NT2/D1 (cell line): ENCODE data around the gene EWSR1.
"Not testable (repeated sequence)": the region's sequence is repeated elsewhere in the genome, so short reads cannot be mapped to it uniquely, and the experiment has no call there.

Experiments used
- DNase-seq: peaks from one replicate; pipeline ENCODE4 v3.0.0-alpha.2; 2011; ENCODE audit warnings: low read depth, low spot score
- H3K27me3 ChIP-seq: 2 replicates; pipeline ENCODE4 v1.6.0; 2011; ENCODE audit warnings: mild to moderate bottlenecking; ENCODE audit not compliant: insufficient read length, insufficient read depth
- H3K36me3 ChIP-seq: 2 replicates; pipeline ENCODE4 v1.6.1; 2011; ENCODE audit warnings: mild to moderate bottlenecking, low read length, mixed read lengths; ENCODE audit not compliant: insufficient read depth, insufficient read length
- H3K4me1 ChIP-seq: 2 replicates; pipeline ENCODE4 v1.5.1; 2011; ENCODE audit not compliant: insufficient read depth, insufficient read length
- H3K4me3 ChIP-seq: 2 replicates; pipeline ENCODE4 v1.5.1; 2011; ENCODE audit warnings: low read depth; ENCODE audit not compliant: insufficient read length
- H3K9ac ChIP-seq: 2 replicates; pipeline ENCODE4 v1.6.0; 2011; ENCODE audit warnings: low read depth; ENCODE audit not compliant: insufficient read length
- H3K9me3 ChIP-seq: 2 replicates; pipeline ENCODE4 v1.5.1; 2011; ENCODE audit warnings: mild to moderate bottlenecking, low read length; ENCODE audit not compliant: insufficient read depth
- SUZ12 ChIP-seq: IDR thresholded peaks from 2 replicates; pipeline ENCODE4 v1.6.1; 2011; ENCODE audit not compliant: insufficient read length, insufficient read depth; ENCODE audit errors: extremely low read depth
- YY1 ChIP-seq: IDR thresholded peaks from 2 replicates; pipeline ENCODE4 v1.6.1; 2011; ENCODE audit not compliant: insufficient read length, insufficient read depth
- ZNF274 ChIP-seq: IDR thresholded peaks from 2 replicates; pipeline ENCODE4 v1.6.1; 2011; ENCODE audit warnings: mild to moderate bottlenecking, low read depth, low read length

Gene EWSR1

GRCh38 chr22:29225422-29226090, 42.5 kb upstream of the EWSR1 start:
- Histone ChIP-seq H3K36me3 (no peaks in the 10 kb centered on the region), H3K9me3 (no peaks in the 10 kb centered on the region), H3K27me3 (no peaks in the 10 kb centered on the region), H3K4me1 (peaks cover 6% of the 10 kb centered on the region), H3K4me3 (no peak overlapping the region), H3K9ac (no peak overlapping the region)
- no peak for TF ChIP-seq SUZ12
- no peak for DNase-seq

GRCh38 chr22:29226351-29226981, 41.6 kb upstream of the EWSR1 start:
- TF ChIP-seq ZNF274 (no peak), YY1 (no peak)
- Histone ChIP-seq H3K9ac (no peak overlapping the region), H3K4me3 (no peak overlapping the region), H3K9me3 (no peaks in the 10 kb centered on the region), H3K4me1 (peaks cover 5% of the 10 kb centered on the region), H3K27me3 (no peaks in the 10 kb centered on the region), H3K36me3 (no peaks in the 10 kb centered on the region)
- no peak for DNase-seq

- TF ChIP-seq YY1: no peak
- TF ChIP-seq ZNF274: no peak
- TF ChIP-seq SUZ12: no peak
- H3K4me3 ChIP-seq: no peak overlapping the region
- peaks cover 10% of the 10 kb centered on the region; the same call in 1 of the 2 replicates for H3K9me3 ChIP-seq
- DNase-seq: no peak
- H3K27me3 ChIP-seq: peaks cover 3% of the 10 kb centered on the region
- H3K36me3 ChIP-seq: no peaks in the 10 kb centered on the region
- H3K9ac ChIP-seq: no peak overlapping the region
- no peaks in the 10 kb centered on the region for H3K4me1 ChIP-seq
Measured at GRCh38 chr22:29230972-29231875, 36.8 kb upstream of the EWSR1 start.

- peaks cover 3% of the 10 kb centered on the region for H3K27me3 ChIP-seq
- H3K4me1 ChIP-seq: no peaks in the 10 kb centered on the region
- TF ChIP-seq ZNF274 (no peak), SUZ12 (no peak), YY1 (no peak)
- peaks cover 10% of the 10 kb centered on the region; the same call in 1 of the 2 replicates for H3K9me3 ChIP-seq
- DNase-seq: no peak
- H3K4me3 ChIP-seq: no peak overlapping the region
- H3K9ac ChIP-seq: no peak overlapping the region
- no peaks in the 10 kb centered on the region for H3K36me3 ChIP-seq
Measured at GRCh38 chr22:29231971-29232959, 35.8 kb upstream of the EWSR1 start.

- no peak for DNase-seq
- Histone ChIP-seq H3K9me3 (peaks cover 10% of the 10 kb centered on the region; the same call in 1 of the 2 replicates), H3K9ac (no peak overlapping the region), H3K4me3 (no peak overlapping the region), H3K27me3 (peaks cover 3% of the 10 kb centered on the region), H3K36me3 (no peaks in the 10 kb centered on the region), H3K4me1 (no peaks in the 10 kb centered on the region)
- TF ChIP-seq YY1: no peak
- no peak for TF ChIP-seq SUZ12
- TF ChIP-seq ZNF274: no peak
Measured at GRCh38 chr22:29233277-29233877, 34.7 kb upstream of the EWSR1 start.

GRCh38 chr22:29240481-29240880, 27.6 kb upstream of the EWSR1 start:
- H3K9me3 ChIP-seq: peaks cover 21% of the 10 kb centered on the region
- not testable (repeated sequence) for H3K36me3 ChIP-seq, H3K9ac ChIP-seq, H3K4me1 ChIP-seq, H3K27me3 ChIP-seq, DNase-seq, H3K4me3 ChIP-seq
